Left ventricle myocardium inferior (tissue), 1 donor: Measurements from ENCODE around the gene RNF31. TPM values are rescaled to one million over a fixed set of nuclear protein-coding genes. Genes with fewer than 3 reads are reported as not detected.

Experiments used
- DNase-seq: peaks from one replicate; pipeline ENCODE4 v3.0.0-alpha.2; 2020
- H3K27ac ChIP-seq: fragments of 200-600 bp; replicated peaks from 2 replicates; pipeline ENCODE4 v1.8.0; 2021
- H3K27me3 ChIP-seq: fragments of 200-600 bp; 2 replicates; pipeline ENCODE4 v1.8.0; 2021; ENCODE audit warnings: low read depth
- H3K36me3 ChIP-seq: fragments of 200-600 bp; 2 replicates; pipeline ENCODE4 v1.8.0; 2021
- H3K4me1 ChIP-seq: fragments of 200-600 bp; 2 replicates; pipeline ENCODE4 v1.8.0; 2021
- H3K4me3 ChIP-seq: fragments of 200-600 bp; 2 replicates; pipeline ENCODE4 v1.8.0; 2021; ENCODE audit warnings: mild to moderate bottlenecking, moderate library complexity
- H3K9me3 ChIP-seq: fragments of 200-600 bp; replicated peaks from 2 replicates; pipeline ENCODE4 v1.8.0; 2021
- intact Hi-C: fragments of 100-400 bp; cut with micrococcal nuclease; formaldehyde crosslinking; loops from one replicate; pipeline ENCODE4 v1.11.0; 2022
- total RNA-seq: library from RNA; stranded (reverse); fragmentation: NEBNext Ultra II Directional; extraction: Animal tissue kit (Norgen Biotek cat#: 25700); gene quantifications from one replicate; pipeline ENCODE4 v1.2.1, GENCODE V29; 2021
- TF ChIP-seq, protein P1 (sequence below): fragments of 200-600 bp; IDR thresholded peaks from 2 replicates; pipeline ENCODE4 v1.8.0; 2021; ENCODE audit warnings: antibody characterized with exemption, mild to moderate bottlenecking, borderline replicate concordance
- donor health status: DM: no; HTN: yes; CAD: no; lungs with severe emphysema.

RNF31 gene
- total RNA-seq, 1 donor from 2014 or later, result 34.8 TPM

GRCh38 chr14:24185026-24185425 lies 37.7 kb downstream of the RNF31 start:
- H3K4me3 ChIP-seq, result no peak overlapping the region
- no peak overlapping the region for H3K27ac ChIP-seq
- peaks cover 30% of the 10 kb centered on the region for H3K4me1 ChIP-seq
- intact Hi-C loops, result no loop called here
- H3K27me3 ChIP-seq, result no peaks in the 10 kb centered on the region
- H3K9me3 ChIP-seq, result no peaks in the 10 kb centered on the region
- TF ChIP-seq, protein P1, sequence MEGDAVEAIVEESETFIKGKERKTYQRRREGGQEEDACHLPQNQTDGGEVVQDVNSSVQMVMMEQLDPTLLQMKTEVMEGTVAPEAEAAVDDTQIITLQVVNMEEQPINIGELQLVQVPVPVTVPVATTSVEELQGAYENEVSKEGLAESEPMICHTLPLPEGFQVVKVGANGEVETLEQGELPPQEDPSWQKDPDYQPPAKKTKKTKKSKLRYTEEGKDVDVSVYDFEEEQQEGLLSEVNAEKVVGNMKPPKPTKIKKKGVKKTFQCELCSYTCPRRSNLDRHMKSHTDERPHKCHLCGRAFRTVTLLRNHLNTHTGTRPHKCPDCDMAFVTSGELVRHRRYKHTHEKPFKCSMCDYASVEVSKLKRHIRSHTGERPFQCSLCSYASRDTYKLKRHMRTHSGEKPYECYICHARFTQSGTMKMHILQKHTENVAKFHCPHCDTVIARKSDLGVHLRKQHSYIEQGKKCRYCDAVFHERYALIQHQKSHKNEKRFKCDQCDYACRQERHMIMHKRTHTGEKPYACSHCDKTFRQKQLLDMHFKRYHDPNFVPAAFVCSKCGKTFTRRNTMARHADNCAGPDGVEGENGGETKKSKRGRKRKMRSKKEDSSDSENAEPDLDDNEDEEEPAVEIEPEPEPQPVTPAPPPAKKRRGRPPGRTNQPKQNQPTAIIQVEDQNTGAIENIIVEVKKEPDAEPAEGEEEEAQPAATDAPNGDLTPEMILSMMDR, result no peak
- peaks cover 65% of the 10 kb centered on the region for H3K36me3 ChIP-seq
- no peak for DNase-seq

- H3K27me3 ChIP-seq, result no peaks in the 10 kb centered on the region
- H3K4me1 ChIP-seq, result peaks cover 22% of the 10 kb centered on the region
- no peak for DNase-seq
- intact Hi-C loops, result no loop called here
- no peaks in the 10 kb centered on the region for H3K9me3 ChIP-seq
- peaks cover 70% of the 10 kb centered on the region for H3K36me3 ChIP-seq
- H3K27ac ChIP-seq, result no peak overlapping the region
- H3K4me3 ChIP-seq, result no peak overlapping the region
- TF ChIP-seq, protein P1, result no peak
Observed at GRCh38 chr14:24185741-24186140, 38.4 kb downstream of the RNF31 start.

- Histone ChIP-seq H3K4me1 (peaks cover 21% of the 10 kb centered on the region), H3K27ac (no peak overlapping the region), H3K36me3 (peaks cover 69% of the 10 kb centered on the region), H3K9me3 (no peaks in the 10 kb centered on the region), H3K4me3 (no peak overlapping the region), H3K27me3 (no peaks in the 10 kb centered on the region)
- TF ChIP-seq, protein P1, result no peak
- intact Hi-C loops, result no loop called here
- no peak for DNase-seq
Observed at GRCh38 chr14:24186831-24187538, 39.7 kb downstream of the RNF31 start.

DNA sequence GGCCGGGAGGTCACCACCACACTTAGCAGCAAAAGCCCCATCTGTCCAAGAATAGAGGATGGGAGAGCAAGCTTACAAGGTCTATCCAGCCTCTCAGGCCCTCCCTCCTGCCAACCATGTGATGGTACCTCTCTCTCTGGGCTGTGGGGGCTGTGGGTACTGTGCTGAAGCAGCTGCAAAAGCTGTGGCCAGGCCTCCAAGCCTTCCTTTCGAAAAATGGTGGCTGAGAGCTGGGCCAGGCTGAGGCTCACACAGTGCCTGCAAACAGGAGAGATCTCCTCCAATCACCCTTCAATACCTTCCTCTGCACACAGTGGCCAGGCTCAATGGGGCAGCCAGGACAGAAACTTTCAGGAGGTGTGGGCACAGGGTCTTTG lies 40.2 kb downstream of the RNF31 start:
- H3K27ac ChIP-seq, result no peak overlapping the region

GRCh38 chr14:24188251-24189058 lies 41.2 kb downstream of the RNF31 start, which contains the start of gene IPO4:
Gene IPO4, minus strand, starts transcription at chr14:24188816. Its CDS starts 29 bp downstream, at chr14:24188787.
- DNase-seq, result peak; percentile 93
- intact Hi-C loops, result no loop called here
- peaks cover 21% of the 10 kb centered on the region for H3K4me1 ChIP-seq
- H3K27me3 ChIP-seq, result no peaks in the 10 kb centered on the region
- peak within 1 kb of the TSS; percentile 77 for H3K27ac ChIP-seq
- TF ChIP-seq, protein P1, result no peak
- H3K4me3 ChIP-seq, result peak within 1 kb of the TSS; percentile 83
- H3K36me3 ChIP-seq, result peaks cover 68% of the 10 kb centered on the region
- H3K9me3 ChIP-seq, result no peaks in the 10 kb centered on the region

More for the DNA sequence above, 40.2 kb downstream of the RNF31 start:
- Histone ChIP-seq H3K36me3 (peaks cover 69% of the 10 kb centered on the region), H3K9me3 (no peaks in the 10 kb centered on the region), H3K4me1 (peaks cover 21% of the 10 kb centered on the region), H3K4me3 (peak overlapping the region; percentile 83), H3K27me3 (no peaks in the 10 kb centered on the region)
- TF ChIP-seq, protein P1, result no peak
- intact Hi-C loops, result no loop called here
- no peak for DNase-seq
